Fibroblast of lung (primary cell): Measurements from ENCODE around the gene MRPL21.

Experiments
- CTCF ChIP-seq, 2 donors: IDR thresholded peaks in 1 of 2; conservative IDR thresholded peaks in 1 of 2; 1 replicate in 1 of 2; 2 replicates in 1 of 2; pipeline ENCODE4 v1.5.1; 2011 to 2012; ENCODE audit warnings: low read length in 2 of 2, control low read depth in 1 of 2, inconsistent platforms in 1 of 2, low read depth in 1 of 2, mild to moderate bottlenecking in 1 of 2
- EZH2 ChIP-seq: IDR thresholded peaks from 2 replicates; pipeline ENCODE4 v1.5.1; 2012; ENCODE audit warnings: low read length, control low read depth, mild to moderate bottlenecking; ENCODE audit errors: missing control alignments

DNA sequence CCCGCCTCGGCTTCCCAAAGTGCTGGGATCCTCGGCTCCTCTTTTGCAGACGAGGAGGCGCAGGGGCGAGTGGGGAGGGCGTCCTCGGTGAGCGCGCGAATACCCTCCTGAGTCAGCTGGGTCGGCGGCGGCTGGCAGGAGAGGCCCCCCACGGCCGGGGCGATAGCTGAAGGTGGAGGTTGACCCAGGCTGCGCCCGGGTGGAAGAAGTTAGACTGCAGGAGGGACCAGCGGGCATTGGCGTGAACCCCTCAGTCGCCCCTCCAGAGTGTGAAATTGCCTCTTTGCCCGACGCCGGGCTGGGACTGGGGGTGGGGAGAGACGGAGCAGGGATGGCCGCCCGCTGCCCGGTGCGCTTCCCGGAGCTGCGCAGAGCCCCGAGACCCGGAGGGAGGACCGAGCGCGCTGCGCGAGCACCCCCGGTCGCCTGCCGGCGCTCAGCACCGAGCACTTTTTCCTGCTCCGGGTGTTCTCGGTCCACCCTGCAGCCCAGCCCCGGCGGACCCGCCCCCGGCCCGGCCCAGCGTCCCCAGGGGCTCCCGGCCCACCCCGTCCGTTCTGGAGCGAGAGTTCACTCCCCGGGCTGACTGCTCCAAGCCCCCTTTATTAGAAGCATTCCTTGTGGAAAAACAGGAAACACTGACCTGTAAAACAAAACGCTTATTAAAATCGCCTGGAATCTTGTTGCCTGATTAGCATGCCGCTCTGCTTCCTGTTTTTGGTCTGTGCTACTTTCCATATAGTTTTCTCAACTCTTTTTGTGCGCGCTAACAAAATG, 48.2 kb downstream of the MRPL21 start:
- TF ChIP-seq CTCF (conservative IDR thresholded peaks at IDR 0.05 in 1 of 2, IDR thresholded peaks at IDR 0.05 in 1 of 2; ENCODE audit: low read depth in 1 of 2, low read length in 2 of 2) (peak in 1 of 2 donors; percentile 26), EZH2 (peak; percentile 36)
